Stimulated activated CD4-positive, alpha-beta T cell treated with anti-CD3 and anti-CD28 coated beads, Interleukin-12 subunit alpha, Interleukin-12 subunit beta, amount 100 ng/mL, for 48 hours (primary cell): ENCODE measurements around the gene BRMS1.
A peak's percentile ranks its signal among the peaks of the same experiment; 100 is the strongest.
"Not testable (repeated sequence)": the region's sequence is repeated elsewhere in the genome, so short reads cannot be mapped to it uniquely, and the experiment has no call there.

ENCODE experiments used
- DNase-seq, 3 donors: peaks; one replicate each; pipeline ENCODE4 v3.0.0-alpha.2; 2020; ENCODE audit warnings: low read depth in 2 of 3, low spot score in 1 of 3

BRMS1 gene

DNA sequence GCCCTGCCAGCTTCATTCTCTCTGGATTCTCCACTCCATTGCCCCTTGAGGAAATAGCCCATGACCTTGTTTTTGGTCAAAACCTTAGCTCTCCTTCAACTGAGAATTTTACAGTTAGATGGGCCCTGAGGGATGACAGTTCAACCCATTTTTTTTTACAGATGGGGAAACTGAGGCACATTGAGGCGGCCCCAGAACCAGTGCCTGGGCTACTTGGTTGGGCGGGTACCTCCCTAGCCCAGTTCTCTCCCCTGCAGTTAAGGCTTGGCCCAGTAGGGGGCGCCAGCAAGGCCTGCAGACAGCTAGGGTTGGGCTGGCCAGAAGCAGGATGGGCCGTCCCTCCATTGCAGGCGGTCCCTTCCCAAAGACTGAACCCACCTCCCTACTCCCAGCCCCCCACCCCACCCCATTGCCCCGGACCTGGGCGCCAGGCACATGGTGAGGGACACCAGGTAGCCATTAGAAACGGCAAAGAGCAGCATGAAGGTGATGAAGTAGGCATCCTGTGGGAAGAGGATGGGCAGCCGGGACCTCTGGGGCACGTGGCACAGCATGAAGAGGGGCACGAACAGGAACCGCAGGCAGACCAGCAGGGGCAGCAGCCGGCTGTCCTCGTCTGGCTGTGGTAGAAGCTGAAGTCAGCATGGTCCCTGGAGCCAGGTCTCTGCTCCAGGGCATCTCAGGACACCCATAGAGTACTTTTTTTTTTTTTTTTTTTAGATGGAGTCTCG lies 19.1 kb upstream of the BRMS1 start:
- peak; percentile 68 to 84 (median 79) for DNase-seq

DNA sequence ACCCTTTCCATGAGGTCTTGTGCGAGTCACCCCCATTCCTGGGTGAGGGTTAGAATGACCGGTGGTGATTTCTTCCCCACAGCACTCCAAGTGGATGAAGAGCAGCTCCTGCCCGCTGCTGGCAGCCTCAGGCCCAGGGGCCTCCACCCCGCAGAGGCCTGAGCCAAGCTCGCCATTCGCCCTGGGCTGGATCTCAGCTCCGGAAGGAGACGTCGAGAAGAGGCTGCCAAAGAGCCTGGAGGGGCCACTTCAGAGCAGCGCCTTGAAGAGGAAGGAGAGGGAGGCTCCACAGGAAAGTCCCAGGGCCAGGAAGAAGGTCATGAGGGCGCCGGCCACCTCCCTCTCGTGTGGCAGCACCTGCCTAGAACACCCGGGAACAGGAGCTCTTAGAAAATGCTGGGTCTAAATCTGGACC lies 18.3 kb upstream of the BRMS1 start:
- DNase-seq, result no peak

DNA sequence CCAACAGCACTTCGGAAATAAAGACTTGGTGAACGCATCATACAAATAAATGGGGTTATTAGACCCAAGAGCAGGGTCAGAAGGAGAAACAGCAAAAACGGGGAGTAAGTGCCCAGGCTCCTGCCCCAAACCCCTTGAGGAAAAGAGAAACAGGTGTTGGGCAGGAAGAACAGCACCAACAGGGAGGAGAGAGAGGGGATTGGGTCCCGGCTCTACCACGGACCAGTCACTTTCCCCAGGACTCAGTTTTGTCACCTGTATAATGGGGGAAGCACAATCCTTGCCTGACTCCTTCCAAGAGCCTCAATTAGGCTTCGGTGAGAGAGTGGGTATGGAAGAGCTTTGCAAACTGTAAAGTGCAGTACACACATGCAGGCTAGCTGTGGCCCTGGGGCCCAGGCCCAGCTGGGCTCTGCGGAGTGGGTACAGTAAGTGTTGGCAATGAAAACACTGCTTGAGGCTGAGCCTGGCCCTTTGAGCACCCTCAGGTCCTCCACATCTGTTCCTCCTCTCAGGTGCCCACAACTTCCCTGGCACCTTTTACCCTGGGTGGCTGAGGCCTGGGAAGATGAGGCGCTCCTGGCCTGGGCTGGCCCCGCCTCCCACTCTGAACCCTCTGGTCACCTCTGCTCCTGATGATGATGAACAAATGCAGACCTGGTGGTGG lies 17.7 kb upstream of the BRMS1 start:
- DNase-seq, result no peak

DNA sequence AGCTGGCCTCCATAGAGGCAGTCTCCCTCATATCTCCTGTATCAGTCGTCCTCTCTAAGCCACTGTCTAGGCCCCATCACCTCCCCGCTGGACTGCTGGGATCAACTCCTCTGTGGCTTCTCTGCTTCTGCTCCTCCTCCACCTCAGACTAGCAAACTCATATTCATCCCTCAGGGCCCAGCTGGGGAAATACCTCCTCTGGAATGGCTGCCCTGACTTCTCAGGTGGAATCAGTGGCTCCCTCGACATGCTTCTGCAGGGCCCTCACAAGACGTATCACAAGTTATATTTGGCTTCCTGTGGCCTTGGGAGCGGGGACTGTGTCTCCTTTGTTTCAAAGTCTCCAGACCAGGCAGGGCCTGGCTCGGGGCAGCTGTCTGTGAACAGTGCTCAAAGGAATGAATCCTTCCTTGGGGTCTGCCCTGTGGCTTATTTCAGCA lies 16.6 kb upstream of the BRMS1 start:
- DNase-seq, result no peak

DNA sequence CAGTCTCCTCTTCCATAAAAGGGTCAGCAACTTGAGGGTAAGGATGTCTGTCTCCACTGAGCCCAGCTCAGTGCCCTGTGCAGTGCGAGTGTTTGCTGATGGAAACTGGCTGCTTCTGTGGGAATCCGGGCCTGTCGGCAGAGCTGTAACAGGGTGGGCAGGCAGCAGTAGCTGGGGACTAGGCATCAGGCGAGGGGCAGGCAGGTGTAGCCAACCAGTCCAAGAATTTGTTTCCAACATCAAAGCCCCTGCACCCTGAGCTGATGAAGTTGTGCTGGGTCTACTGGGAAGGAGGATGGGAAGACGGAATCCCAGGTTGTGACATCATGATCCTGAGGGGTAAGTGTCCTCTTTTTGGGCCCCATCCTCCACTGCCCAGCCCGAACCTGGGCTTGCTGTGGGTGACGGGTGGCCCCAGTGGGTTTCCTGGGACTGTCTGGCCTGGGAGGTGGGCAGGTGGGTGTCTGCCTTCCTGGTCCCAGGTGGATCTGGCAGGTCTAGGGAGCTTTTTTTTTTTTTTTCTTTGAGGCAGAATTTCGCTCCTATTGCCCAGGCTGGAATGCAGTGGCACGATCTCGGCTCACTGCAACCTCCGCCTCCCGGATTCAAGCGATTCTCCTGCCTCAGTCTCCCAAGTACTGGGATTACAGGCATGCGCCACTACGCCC lies 15.6 kb upstream of the BRMS1 start:
- no peak for DNase-seq

DNA sequence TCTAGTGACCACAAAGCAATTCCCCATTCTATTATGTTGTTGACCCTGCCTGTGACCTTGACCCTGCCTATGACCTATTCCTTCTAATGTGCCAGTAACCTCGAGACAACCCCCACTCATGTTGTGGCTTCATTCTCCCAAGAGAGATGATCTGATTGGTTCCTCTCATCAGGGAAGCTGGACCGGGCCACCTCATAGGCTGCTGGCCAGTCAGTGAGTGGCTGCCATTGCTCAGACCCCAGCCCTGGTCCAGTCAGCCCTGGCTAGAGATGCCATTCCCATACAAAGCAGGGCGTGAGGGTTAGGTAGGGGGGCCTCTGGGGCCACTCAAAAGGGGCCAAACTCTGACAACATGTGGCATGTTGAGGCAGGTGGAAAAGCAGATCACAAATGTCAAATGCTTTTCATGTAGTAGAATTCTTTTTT lies 14.8 kb upstream of the BRMS1 start:
- DNase-seq, result no peak

DNA sequence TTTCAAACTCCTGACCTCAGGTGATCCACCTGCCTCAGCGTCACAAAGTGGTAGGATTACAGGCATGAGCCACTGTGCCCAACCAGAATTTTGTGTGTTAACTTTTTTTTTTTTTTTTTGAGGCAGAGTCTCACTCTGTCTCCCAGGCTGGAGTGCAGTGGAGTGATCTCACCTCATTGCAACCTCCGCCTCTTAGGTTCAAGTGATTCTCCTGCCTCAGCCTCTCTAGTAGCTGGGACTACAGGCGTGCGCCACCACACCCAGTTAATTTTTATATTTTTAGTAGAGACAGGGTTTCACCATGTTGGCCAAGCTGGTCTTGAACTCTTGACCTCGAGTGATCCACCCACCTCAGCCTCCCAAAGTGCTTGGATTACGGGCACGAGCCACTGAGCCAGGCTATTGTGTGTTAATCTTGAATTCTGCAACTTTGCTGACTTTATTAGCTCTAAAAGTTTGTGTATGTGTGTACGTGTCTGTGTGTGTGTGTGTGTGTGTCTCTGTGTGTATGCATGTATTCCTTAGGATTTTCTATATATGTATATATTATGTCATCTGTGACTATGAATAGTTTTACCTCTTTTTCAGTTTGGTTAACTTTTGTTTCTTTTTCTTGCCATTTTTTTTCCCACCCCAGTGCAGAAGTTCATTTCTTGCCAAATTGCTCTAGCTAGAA lies 5.8 kb upstream of the BRMS1 start:
- not testable (repeated sequence) for DNase-seq

DNA sequence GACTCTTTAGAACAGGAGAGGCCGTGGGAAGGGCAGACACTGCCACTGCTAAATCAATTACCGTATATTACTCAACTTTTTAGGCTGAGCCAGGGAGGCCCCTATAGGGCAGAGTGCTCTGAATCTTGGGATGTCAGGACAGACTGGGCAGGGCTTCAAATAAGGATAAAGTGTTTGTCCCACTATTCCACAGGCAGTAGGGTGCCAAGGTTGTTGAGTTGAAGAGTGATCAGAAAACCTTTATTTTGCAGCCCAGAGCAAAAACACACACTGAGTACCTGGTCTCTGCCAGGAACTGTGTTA lies 4.1 kb upstream of the BRMS1 start:
- DNase-seq, result no peak

DNA sequence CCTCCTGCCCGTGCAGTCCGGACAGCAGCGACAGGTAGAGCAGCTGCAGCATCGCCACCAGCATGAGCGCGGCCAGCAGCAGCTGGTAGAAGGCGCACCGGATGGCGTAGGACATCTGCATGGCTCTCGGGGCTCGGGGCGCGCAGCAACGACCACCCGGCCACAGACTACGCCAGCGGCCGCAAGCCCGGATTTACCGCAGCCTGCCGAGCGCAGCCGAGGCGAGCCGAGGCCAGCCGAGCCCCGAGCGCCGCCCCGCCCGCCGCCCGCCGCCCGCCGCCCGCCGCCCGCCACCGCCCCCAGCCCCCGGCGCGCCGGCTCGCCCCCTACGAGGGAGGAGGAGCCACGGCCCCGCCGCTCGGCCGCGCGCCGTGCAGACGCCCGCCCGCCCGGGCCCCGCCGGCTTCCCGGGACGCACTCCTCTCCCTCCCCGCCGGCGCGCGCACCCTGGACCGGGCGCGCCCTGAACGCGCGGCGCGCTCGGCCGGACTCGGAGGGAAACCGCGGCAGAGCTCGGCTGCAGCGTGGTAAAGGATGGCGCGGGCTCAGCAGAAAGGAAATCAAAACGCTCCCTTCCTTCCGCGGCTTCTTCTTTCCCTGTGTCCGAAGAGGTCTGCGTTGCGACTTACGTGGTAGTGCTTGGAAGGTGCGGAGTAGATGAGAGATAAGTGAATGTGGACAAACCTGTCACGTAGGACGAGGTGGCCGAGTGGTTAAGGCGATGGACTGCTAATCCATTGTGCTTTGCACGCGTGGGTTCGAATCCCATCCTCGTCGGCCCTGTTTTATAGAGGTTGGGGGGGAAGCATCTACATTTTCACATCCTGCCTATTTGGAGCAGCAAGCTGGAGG lies 2.7 kb upstream of the BRMS1 start, which contains the start of gene B4GAT1:
TSS of gene B4GAT1 (minus strand) at position 205 of the 852 bp plus-strand sequence. CDS start at position 121, 84 bp downstream.
- DNase-seq, result peak; percentile 82 to 90 (median 89)

DNA sequence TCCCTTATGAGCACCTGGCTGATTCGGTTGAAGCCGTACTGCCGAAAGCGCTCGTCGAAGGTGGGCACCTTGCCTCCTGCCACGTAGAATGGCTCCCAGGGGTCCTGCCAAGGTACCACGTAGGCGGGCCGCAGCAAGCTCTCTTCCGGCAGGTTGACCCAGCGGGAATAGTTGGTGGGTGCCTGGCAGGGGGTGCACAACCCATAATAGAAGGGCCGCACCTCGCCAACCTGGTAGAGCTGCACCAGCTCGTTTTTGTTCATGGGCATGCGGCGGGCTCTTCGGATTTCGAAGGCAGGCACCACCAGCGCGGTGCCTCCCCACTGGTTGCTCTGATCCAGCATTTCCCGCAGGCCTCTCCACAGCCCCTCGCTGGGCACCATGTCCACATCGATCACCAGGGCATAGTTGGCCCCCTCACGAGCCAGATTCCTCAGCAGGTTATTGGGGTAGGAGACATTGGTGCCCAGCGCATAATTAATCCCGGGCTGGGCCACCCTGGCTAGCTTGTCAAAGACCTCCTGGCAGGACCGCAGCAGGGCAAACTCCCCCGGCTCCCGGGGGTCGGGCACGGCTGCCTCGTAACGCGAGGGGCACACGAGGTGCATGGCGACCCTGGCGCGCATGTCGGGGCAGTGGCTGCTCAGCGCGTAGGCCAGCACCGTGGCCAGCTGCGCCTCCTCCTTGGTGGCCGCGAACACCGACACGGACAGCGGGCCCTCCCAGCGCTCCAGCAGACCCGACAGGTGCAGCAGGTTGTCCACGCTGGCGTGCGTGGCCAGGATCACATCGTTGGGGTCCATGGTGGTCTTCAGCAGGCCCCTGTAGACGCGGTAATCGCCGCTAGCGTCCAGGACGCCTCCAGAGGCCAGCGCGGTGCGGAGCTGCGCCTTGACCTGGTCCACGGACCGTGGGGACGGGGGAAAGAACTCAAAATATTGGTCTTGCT lies 1.8 kb upstream of the BRMS1 start:
- no peak for DNase-seq

DNA sequence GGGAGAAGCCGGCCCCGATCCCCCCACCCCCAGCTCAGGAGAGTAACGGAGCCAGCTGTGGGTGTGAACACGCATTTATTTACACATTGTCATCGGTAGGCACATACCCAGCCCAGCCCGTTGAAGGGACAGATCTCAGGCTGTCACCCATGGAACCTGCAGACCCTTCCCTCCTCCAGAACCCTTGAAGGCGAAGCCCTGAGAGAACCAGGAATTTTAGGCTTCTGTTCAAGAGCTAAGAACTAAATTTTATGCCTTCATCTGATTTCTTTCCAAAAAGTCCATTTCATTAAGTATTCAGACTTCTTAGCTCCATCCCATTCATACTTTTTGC lies 379 bp upstream of the BRMS1 start:
- no peak for DNase-seq

DNA sequence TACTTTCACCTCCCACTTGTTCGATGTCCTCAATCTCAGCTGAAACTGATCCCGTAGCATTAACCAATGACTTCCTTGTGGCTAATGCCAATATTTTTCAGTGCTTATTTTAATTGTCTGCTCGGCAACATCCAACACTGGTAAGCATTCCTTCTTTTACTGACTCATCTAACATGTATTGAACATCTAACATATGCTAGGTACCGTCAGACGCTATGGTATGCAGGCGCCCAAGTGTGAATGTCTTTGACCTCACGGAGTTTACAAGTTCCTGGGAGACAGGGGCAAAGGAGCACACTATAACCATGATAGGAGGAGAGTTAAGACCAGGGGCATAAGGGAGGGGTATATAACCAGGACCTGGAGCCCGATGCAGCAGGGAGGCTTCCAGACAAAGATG lies 1.7 kb downstream of the BRMS1 start:
- no peak for DNase-seq

DNA sequence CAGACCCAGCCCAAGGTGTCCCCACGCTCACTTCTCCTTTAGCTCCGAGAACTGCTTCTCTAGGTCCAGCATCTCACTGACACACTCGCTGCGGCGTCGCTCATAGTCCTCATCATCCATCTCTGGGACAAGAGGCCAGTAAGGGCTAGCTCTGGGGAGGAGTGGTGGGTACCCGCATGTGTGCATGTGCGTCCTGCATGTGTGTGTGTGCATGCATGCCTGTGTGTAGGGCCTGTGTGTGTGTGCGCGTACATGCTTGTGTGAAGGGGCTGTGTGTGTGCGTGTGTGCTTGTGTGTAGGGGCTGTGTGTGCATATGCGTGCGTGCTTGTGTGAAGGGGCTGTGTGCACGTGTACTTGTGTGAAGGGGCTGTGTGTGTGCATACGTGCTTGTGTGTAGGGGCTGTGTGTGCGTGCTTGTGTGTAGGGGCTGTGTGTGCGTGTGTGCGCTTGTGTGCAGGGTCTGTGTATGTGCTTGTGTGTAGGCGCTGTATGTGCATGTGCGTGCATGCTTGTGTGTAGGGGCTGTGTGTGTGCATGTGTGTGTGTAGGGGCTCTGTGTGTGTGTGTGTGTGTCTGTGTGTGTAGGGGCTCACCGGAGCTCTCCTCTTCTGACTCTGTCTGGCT lies 3.3 kb downstream of the BRMS1 start:
- DNase-seq, result no peak

DNA sequence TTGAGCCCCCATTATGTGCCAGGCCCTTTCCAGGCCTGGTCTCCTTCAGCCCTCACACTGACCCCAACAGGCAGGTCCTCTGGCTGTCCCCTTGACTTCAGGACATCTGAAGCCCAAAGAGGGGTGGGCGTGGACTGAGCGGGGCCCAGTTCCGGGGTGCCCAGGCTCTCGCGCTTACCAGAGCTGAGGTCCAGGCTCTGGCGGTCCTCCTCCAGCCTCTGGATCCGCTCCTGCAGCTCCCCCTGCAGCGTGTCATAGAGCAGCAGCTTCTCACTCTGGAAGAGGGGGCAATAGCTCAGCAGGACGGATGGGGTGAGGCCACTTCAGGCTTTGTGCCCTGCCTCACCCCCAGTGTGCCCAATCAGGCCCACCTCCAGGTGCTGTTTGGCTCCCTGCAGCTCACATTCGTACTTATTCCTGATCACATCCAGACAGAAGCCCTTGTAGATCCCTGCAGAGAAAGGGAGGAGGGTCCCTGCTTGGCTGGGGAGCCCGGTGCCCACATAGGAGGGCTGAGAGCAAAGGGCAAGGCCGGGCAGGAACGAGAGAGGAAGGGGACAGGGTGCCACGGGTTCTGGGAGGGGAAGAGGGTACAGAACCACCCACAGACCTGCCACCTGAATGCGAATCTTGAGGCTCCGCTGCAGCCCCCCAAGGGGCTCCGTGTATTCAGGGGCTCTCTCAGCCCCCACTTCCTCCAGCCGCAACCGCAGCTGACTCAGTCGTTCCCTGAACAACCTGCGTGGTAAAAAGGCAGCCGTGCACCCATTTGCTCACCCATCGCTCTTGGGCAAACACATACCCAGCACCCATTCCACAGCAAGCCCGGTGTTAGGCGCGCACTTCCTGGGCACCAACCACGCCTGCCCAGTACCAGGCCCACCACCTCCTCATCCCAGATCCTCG lies 4.1 kb downstream of the BRMS1 start:
- DNase-seq, result no peak

DNA sequence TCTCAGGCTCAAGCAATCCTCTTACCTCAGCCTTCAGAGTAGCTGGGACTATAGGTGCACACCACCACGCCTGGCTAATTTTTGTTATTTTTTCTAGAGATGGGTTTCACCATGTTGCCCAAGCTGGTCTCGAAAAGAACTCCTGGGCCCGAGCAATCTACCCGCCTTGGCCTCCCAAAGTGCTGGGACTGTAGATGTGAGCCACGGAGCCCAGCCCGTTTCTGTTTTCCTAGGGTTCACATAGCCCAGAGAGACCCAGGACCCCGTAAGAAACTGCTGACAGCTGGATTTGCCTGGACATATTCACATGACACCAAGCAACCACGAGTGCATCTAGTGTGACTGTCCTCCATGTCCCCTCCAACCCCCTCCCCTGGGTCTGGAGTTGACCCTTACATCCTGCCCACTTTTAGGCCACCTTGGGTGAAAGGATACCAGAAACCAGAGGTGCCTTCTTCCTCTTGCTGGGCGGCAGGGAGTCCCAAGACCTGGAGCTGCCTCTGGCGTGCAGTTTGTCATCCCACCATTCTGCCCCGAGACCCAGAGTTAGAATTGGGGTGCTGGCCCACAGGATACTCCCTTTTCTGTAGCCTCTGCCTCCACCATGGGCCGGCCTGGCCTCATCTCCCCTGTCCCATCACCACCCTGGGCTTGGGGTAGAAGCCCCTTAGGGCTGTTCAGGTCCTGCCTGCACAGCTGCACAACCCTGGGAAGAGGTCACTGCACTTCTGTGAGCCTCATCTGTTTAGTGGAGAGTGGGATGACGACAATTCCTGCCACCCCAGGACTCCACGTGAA lies 5.0 kb downstream of the BRMS1 start:
- DNase-seq, result no peak

DNA sequence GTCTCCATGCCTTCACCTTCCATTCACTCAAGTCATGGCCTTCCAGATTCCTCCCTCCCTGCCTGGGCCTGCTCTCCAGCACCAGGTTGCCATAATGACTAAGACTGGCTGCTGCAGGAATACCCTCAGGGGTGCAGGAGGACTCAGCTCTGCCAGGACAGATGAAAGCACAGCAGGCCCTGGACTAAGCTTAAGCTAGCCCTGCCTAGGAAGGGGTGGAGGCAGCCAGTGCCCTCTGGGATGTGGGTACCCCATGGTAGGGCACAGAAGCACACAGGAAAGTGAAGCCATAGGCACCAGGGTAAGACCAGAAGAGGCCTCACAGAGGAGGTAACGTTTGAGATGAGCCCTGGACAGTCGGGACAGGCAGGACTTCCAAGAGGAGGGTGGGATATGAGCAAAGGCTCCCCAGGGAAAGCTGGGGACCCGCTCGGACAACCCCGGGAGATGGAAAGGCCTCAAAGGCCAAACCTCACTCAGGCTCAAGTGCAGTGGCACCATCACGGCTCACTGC lies 5.7 kb downstream of the BRMS1 start:
- DNase-seq, result no peak
